HepG2 (cell line): ENCODE data around the gene ZFX. TPM values are rescaled to one million over a fixed set of nuclear protein-coding genes. Genes with fewer than 3 reads are reported as not detected.

Experiments used
- FOSL1 ChIP-seq: sonication (generic); formaldehyde crosslinking; IDR thresholded peaks from 2 replicates; pipeline ENCODE4 v1.9.0; 2021; ENCODE audit warnings: missing genetic modification reagents, borderline replicate concordance
- FOXP4 ChIP-seq: sonication (generic); formaldehyde crosslinking; IDR thresholded peaks from 2 replicates; pipeline ENCODE4 v1.4.0; 2020; ENCODE audit warnings: missing genetic modification reagents
- GPN1 ChIP-seq: sonication (generic); formaldehyde crosslinking; IDR thresholded peaks from 2 replicates; pipeline ENCODE4 v1.5.1; 2020; ENCODE audit warnings: missing genetic modification reagents, borderline replicate concordance
- HCFC1 ChIP-seq: fragments of 150-350 bp; IDR thresholded peaks from 2 replicates; pipeline ENCODE4 v1.6.1; 2014; ENCODE audit warnings: low read depth, low read length
- JDP2 ChIP-seq: sonication (generic); formaldehyde crosslinking; IDR thresholded peaks from 2 replicates; pipeline ENCODE4 v1.8.1; 2022; ENCODE audit warnings: missing genetic modification reagents, borderline replicate concordance
- MEF2D ChIP-seq: sonication (generic); formaldehyde crosslinking; IDR thresholded peaks from 2 replicates; pipeline ENCODE4 v1.5.1; 2020; ENCODE audit warnings: mild to moderate bottlenecking, missing genetic modification reagents
- MEIS2 ChIP-seq: sonication (generic); formaldehyde crosslinking; IDR thresholded peaks from 2 replicates; pipeline ENCODE4 v1.9.0; 2021; ENCODE audit warnings: mild to moderate bottlenecking, missing genetic modification reagents
- MLX ChIP-seq: IDR thresholded peaks from 2 replicates; pipeline ENCODE4 v1.6.1; 2016
- NR2F6 ChIP-seq, 2 experiments: IDR thresholded peaks; 2 replicates each; pipeline ENCODE4 v1.6.1; 2016; ENCODE audit warnings: antibody characterized with exemption in 1 of 2, mild to moderate bottlenecking in 1 of 2
- ZEB1 ChIP-seq: IDR thresholded peaks from 2 replicates; pipeline ENCODE4 v1.6.1; 2012; ENCODE audit warnings: mild to moderate bottlenecking, low read depth, inconsistent platforms; ENCODE audit not compliant: insufficient replicate concordance
- ZFYVE20 ChIP-seq: sonication (generic); formaldehyde crosslinking; IDR thresholded peaks from 2 replicates; pipeline ENCODE4 v1.8.0; 2023; ENCODE audit warnings: low read depth, mild to moderate bottlenecking, moderate library complexity, missing genetic modification reagents, borderline replicate concordance
- ZNF207 ChIP-seq: fragments of 450-650 bp; IDR thresholded peaks from 2 replicates; pipeline ENCODE4 v1.6.1; 2016; ENCODE audit warnings: antibody characterized with exemption, borderline replicate concordance
- ZNF343 ChIP-seq: sonication (generic); formaldehyde crosslinking; IDR thresholded peaks from 2 replicates; pipeline ENCODE4 v1.4.0; 2020; ENCODE audit warnings: mild to moderate bottlenecking, missing genetic modification reagents
- ZNF547 ChIP-seq: sonication (generic); formaldehyde crosslinking; IDR thresholded peaks from 2 replicates; pipeline ENCODE4 v1.5.1; 2020; ENCODE audit warnings: mild to moderate bottlenecking, missing genetic modification reagents
- ZNF557 ChIP-seq: sonication (generic); formaldehyde crosslinking; IDR thresholded peaks from 2 replicates; pipeline ENCODE4 v1.4.0; 2020; ENCODE audit warnings: missing genetic modification reagents
- polyA plus RNA-seq, 8 experiments: library from polyadenylated mRNA; depleted of rRNA in 3 of 8; stranded (reverse) in 7 of 8; unstranded in 1 of 8; fragments of >200 nt; fragmentation: Illumina TruSeq in 4 of 8; extraction: Trizol in 4 of 8; gene quantifications; 2 replicates each; pipeline versions ENCODE4 v1.2.1 to v1.2.3, GENCODE V29; 2011 to 2016; ENCODE audit warnings: low read depth in 4 of 8, missing spikeins in 1 of 8, mixed read lengths in 1 of 8; ENCODE audit not compliant: insufficient read depth in 1 of 8
- total RNA-seq, 5 experiments: library from RNA; depleted of rRNA; stranded (reverse); fragments of >200 nt; fragmentation: Illumina TruSeq; extraction: Trizol; gene quantifications; 2 replicates each; pipeline ENCODE4 v1.2.3, GENCODE V29; 2016; ENCODE audit warnings: low read depth in 1 of 5
- TF ChIP-seq, protein P1 (sequence below): sonication (generic); IDR thresholded peaks from 2 replicates; pipeline ENCODE4 v1.6.1; 2016; ENCODE audit warnings: low read depth, borderline replicate concordance
- TF ChIP-seq, protein P2 (sequence below): IDR thresholded peaks from 2 replicates; pipeline ENCODE4 v1.6.1; 2016; ENCODE audit warnings: low read depth, missing genetic modification reagents, missing compliant biosample characterization
- TF ChIP-seq, protein P3 (sequence below): sonication (generic); formaldehyde crosslinking; IDR thresholded peaks from 2 replicates; pipeline ENCODE4 v1.4.0; 2020; ENCODE audit warnings: mild to moderate bottlenecking, low read depth, missing genetic modification reagents

ZFX gene
- total and polyA plus RNA-seq, 2 of the 13 experiments (the other 11 are each of a cell fraction or from before 2014, with no cell fraction given), result 13.8 to 37.3 TPM

- TF ChIP-seq JDP2 (CRISPR knock-in tag) (no peak), GPN1 (CRISPR knock-in tag) (no peak), ZFYVE20 (no peak), ZNF207 (no peak), MEIS2 (CRISPR knock-in tag) (no peak), ZNF547 (CRISPR knock-in tag) (no peak), ZNF343 (CRISPR knock-in tag) (no peak), ZEB1 (no peak), MEF2D (no peak), HCFC1 (no peak), NR2F6 (IDR thresholded peaks at IDR 0.05) (peak; percentile 89), NR2F6 (CRISPR knock-in tag; IDR thresholded peaks at IDR 0.05) (peak; percentile 52), FOXP4 (peak; percentile 82), FOSL1 (no peak), MLX (CRISPR knock-in tag) (0 out of 2 replicates have a peak, but pooled peaks have one; percentile 13), ZNF557 (no peak)
- TF ChIP-seq, protein P1, sequence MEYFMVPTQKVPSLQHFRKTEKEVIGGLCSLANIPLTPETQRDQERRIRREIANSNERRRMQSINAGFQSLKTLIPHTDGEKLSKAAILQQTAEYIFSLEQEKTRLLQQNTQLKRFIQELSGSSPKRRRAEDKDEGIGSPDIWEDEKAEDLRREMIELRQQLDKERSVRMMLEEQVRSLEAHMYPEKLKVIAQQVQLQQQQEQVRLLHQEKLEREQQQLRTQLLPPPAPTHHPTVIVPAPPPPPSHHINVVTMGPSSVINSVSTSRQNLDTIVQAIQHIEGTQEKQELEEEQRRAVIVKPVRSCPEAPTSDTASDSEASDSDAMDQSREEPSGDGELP, result no peak
- TF ChIP-seq, protein P2, sequence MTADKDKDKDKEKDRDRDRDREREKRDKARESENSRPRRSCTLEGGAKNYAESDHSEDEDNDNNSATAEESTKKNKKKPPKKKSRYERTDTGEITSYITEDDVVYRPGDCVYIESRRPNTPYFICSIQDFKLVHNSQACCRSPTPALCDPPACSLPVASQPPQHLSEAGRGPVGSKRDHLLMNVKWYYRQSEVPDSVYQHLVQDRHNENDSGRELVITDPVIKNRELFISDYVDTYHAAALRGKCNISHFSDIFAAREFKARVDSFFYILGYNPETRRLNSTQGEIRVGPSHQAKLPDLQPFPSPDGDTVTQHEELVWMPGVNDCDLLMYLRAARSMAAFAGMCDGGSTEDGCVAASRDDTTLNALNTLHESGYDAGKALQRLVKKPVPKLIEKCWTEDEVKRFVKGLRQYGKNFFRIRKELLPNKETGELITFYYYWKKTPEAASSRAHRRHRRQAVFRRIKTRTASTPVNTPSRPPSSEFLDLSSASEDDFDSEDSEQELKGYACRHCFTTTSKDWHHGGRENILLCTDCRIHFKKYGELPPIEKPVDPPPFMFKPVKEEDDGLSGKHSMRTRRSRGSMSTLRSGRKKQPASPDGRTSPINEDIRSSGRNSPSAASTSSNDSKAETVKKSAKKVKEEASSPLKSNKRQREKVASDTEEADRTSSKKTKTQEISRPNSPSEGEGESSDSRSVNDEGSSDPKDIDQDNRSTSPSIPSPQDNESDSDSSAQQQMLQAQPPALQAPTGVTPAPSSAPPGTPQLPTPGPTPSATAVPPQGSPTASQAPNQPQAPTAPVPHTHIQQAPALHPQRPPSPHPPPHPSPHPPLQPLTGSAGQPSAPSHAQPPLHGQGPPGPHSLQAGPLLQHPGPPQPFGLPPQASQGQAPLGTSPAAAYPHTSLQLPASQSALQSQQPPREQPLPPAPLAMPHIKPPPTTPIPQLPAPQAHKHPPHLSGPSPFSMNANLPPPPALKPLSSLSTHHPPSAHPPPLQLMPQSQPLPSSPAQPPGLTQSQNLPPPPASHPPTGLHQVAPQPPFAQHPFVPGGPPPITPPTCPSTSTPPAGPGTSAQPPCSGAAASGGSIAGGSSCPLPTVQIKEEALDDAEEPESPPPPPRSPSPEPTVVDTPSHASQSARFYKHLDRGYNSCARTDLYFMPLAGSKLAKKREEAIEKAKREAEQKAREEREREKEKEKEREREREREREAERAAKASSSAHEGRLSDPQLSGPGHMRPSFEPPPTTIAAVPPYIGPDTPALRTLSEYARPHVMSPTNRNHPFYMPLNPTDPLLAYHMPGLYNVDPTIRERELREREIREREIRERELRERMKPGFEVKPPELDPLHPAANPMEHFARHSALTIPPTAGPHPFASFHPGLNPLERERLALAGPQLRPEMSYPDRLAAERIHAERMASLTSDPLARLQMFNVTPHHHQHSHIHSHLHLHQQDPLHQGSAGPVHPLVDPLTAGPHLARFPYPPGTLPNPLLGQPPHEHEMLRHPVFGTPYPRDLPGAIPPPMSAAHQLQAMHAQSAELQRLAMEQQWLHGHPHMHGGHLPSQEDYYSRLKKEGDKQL (CRISPR knock-in tag), result peak; percentile 88
- TF ChIP-seq, protein P3, sequence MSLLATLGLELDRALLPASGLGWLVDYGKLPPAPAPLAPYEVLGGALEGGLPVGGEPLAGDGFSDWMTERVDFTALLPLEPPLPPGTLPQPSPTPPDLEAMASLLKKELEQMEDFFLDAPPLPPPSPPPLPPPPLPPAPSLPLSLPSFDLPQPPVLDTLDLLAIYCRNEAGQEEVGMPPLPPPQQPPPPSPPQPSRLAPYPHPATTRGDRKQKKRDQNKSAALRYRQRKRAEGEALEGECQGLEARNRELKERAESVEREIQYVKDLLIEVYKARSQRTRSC, result no peak
Measured at GRCh38 chrX:24189490-24189889, 40.0 kb downstream of the ZFX start (continued).
